ENCODE data around the gene ITGA8.

- TF ChIP-seq EZH2 (IDR thresholded peaks at IDR 0.05; ENCODE audit: borderline replicate concordance, insufficient read depth, low read depth, low read length, poor library complexity, severe bottlenecking) (no peak), CTCF (IDR thresholded peaks at IDR 0.05) (no peak)
Measured at GRCh38 chr10:15681076-15681475, 38.6 kb downstream of the ITGA8 start.
